Measurements from ENCODE around the gene NRXN3. TPM values are rescaled to one million over a fixed set of nuclear protein-coding genes. Genes with fewer than 3 reads are reported as not detected.
A peak's percentile ranks its signal among the peaks of the same experiment; 100 is the strongest.

Gene NRXN3
- total and polyA plus RNA-seq, 8 donors = 0.53 to 2.5 (median 1.5) TPM

DNA sequence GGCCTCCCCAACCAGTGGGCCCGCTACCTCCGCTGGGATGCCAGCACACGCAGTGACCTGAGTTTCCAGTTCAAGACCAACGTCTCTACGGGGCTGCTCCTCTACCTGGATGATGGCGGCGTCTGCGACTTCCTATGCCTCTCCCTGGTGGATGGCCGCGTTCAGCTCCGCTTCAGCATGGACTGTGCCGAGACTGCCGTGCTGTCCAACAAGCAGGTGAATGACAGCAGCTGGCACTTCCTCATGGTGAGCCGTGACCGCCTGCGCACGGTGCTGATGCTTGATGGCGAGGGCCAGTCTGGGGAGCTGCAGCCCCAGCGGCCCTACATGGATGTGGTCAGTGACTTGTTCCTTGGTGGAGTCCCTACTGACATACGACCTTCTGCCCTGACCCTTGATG is 73.0 kb downstream of the NRXN3 start:
- WGBS, 2 donors = 81 to 90% methylated on average over 20 of the region's 20 CpGs
- Histone ChIP-seq H3K4me3 (no peak overlapping the region), H3K36me3 (no peaks in the 10 kb centered on the region), H3K27me3 (no peaks in the 10 kb centered on the region), H3K9me3 (no peaks in the 10 kb centered on the region), H3K4me1 (no peaks in the 10 kb centered on the region), H3K27ac (no peak overlapping the region)
- FAIRE-seq (no peak), ATAC-seq (no peak), DNase-seq (peak in 1 of 6 donors; percentile 52)
- TF ChIP-seq, protein P1, sequence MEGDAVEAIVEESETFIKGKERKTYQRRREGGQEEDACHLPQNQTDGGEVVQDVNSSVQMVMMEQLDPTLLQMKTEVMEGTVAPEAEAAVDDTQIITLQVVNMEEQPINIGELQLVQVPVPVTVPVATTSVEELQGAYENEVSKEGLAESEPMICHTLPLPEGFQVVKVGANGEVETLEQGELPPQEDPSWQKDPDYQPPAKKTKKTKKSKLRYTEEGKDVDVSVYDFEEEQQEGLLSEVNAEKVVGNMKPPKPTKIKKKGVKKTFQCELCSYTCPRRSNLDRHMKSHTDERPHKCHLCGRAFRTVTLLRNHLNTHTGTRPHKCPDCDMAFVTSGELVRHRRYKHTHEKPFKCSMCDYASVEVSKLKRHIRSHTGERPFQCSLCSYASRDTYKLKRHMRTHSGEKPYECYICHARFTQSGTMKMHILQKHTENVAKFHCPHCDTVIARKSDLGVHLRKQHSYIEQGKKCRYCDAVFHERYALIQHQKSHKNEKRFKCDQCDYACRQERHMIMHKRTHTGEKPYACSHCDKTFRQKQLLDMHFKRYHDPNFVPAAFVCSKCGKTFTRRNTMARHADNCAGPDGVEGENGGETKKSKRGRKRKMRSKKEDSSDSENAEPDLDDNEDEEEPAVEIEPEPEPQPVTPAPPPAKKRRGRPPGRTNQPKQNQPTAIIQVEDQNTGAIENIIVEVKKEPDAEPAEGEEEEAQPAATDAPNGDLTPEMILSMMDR (IDR thresholded peaks at IDR 0.05) = no peak
- intact Hi-C loops (cut with DNase I) = no loop called here

DNA sequence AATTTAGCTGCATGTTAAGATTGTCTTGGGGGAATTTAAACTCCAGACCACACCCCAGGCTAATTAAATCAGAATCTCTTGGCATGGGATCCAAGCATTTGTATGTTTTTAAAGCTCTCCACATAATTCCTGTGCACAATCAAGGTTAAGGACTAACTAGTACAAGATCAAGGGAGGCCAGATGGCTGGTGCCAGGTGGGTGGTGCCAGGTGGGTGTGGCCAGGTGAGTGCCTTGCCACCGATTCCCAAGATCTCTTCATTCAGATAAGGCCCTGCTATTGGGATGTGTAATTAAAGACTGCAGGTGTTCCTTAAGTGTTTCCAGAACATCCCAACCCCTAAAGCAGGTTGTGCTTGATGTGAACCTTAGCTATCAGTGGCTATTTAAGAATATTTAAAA is 75.1 kb downstream of the NRXN3 start:
- FAIRE-seq = no peak
- no peak for DNase-seq
- no peak for ATAC-seq
- Histone ChIP-seq H3K4me3 (no peak overlapping the region), H3K36me3 (no peaks in the 10 kb centered on the region), H3K9me3 (no peaks in the 10 kb centered on the region), H3K4me1 (no peaks in the 10 kb centered on the region), H3K27ac (no peak overlapping the region), H3K27me3 (no peaks in the 10 kb centered on the region)
- 9 to 17% methylated on average over 1 of the region's 1 CpG for WGBS, 2 donors
- TF ChIP-seq, protein P1 (IDR thresholded peaks at IDR 0.05) = no peak
- intact Hi-C loops (cut with DNase I) = no loop called here

DNA sequence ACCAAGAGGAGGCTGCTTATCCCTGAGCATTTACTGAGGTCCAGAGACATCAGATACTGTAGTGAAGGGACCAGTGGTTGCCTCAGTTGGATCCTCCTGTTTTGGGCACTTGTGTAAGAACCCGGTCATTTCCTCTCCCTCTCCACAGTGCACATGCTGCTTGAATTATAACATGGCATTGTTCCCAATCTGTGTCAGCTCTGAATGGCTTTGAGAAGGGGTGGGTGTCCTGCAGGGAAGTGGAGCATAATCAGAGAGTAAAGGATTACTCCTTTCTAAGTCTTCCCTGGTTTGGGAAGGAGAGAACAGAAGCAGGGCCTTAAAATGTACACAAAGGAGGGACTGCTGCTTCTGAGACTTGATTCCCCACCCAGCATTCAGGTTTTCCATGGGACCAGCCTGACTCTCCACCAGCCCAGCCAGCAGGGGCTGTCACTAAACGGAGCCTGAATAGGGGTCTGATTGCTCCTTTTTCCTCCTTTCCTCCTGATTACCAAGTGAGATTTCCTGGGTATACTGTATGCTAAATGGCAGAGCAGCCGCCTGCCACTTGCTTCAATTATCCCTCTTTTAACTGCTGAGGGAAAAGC is 78.4 kb downstream of the NRXN3 start:
- Histone ChIP-seq H3K9me3 (no peaks in the 10 kb centered on the region), H3K4me1 (no peaks in the 10 kb centered on the region), H3K36me3 (no peaks in the 10 kb centered on the region), H3K4me3 (no peak overlapping the region), H3K27me3 (no peaks in the 10 kb centered on the region), H3K27ac (no peak overlapping the region)
- TF ChIP-seq, protein P1 (IDR thresholded peaks at IDR 0.05) = no peak
- 48 to 65% methylated on average over 3 of the region's 3 CpGs for WGBS, 2 donors
- FAIRE-seq (no peak), ATAC-seq (no peak), DNase-seq (no peak)
- intact Hi-C loops (cut with DNase I) = no loop called here

DNA sequence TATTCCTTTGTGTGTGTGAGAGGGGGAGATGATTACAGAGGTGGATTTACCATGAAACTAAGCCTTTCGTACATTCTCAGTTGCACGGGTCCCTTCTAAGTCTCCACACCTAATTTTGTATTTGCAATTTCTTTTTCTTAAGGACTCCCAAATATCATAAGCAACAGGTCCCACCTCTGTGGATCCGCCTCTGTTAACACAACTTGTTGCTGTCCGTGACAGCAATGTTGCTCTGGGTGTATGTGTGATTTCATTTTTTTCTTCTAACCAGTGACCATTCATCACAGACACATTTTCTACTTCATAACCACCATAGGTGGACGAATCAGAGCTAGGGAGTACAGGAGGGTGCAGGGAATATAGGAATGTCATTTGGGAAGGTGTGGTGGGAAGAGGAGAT is 81.1 kb downstream of the NRXN3 start:
- Histone ChIP-seq H3K4me1 (no peaks in the 10 kb centered on the region), H3K4me3 (no peak overlapping the region), H3K36me3 (no peaks in the 10 kb centered on the region), H3K27ac (no peak overlapping the region), H3K27me3 (no peaks in the 10 kb centered on the region), H3K9me3 (no peaks in the 10 kb centered on the region)
- TF ChIP-seq, protein P1 (IDR thresholded peaks at IDR 0.05) = no peak
- intact Hi-C loops (cut with DNase I) = no loop called here
- 54 to 75% methylated on average over 5 of the region's 5 CpGs for WGBS, 2 donors
- FAIRE-seq (no peak), ATAC-seq (no peak), DNase-seq (no peak)

DNA sequence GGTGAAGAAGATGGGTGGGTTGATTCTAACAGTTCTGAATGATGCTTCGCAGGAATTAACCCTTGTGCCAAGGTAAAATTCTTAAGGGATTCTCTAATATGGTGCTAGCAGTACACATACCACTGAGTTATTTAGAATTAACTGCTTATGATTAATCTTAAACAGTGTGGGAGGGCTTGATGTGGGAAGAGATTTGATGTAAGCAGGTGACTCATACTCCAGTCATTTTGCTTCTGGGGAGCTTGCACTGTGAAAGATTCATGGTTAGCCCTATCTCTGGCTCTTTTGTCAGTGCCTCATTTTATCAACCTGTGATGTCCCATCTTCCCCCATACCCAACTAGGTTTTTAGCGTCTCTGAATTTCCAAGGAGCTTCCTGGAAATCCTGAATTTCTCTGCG is 83.8 kb downstream of the NRXN3 start:
- no peaks in the 10 kb centered on the region for H3K9me3 ChIP-seq
- no peak overlapping the region for H3K27ac ChIP-seq
- WGBS, 2 donors = 69 to 88% methylated on average over 3 of the region's 3 CpGs
- H3K27me3 ChIP-seq = no peaks in the 10 kb centered on the region
- intact Hi-C loops (cut with DNase I) = no loop called here
- no peaks in the 10 kb centered on the region for H3K36me3 ChIP-seq
- no peak for DNase-seq
- no peak overlapping the region for H3K4me3 ChIP-seq
- peak in 1 of 4 donors; percentile 53 for ATAC-seq
- no peaks in the 10 kb centered on the region for H3K4me1 ChIP-seq
- no peak for FAIRE-seq
- TF ChIP-seq, protein P1 (IDR thresholded peaks at IDR 0.05) = no peak

Data from pancreas (tissue), 10 donors.